H9 (cell line): ENCODE measurements around the gene TNFSF13B. TPM values are rescaled to one million over a fixed set of nuclear protein-coding genes. Genes with fewer than 3 reads are reported as not detected.

Experiments used
- DNase-seq: peaks from one replicate; pipeline ENCODE4 v3.0.0-alpha.2; 2017
- H2AFZ ChIP-seq: one replicate; pipeline ENCODE4 v1.6.1; 2013; ENCODE audit warnings: mild to moderate bottlenecking, low read length, control low read depth, moderate library complexity
- H2AK5ac ChIP-seq: 2 replicates; pipeline ENCODE4 v1.6.1; 2013; ENCODE audit warnings: low read length, control low read depth, mixed read lengths; ENCODE audit not compliant: insufficient read length
- H2BK120ac ChIP-seq: one replicate; pipeline ENCODE4 v1.6.1; 2013; ENCODE audit warnings: low read depth, mild to moderate bottlenecking, low read length, control low read depth, inconsistent platforms; ENCODE audit not compliant: poor library complexity, severe bottlenecking
- H2BK12ac ChIP-seq: 2 replicates; pipeline ENCODE4 v1.6.1; 2013; ENCODE audit warnings: low read length, control low read depth, mixed read lengths, low read depth; ENCODE audit not compliant: insufficient read length
- H2BK15ac ChIP-seq: 2 replicates; pipeline ENCODE4 v1.6.1; 2013; ENCODE audit warnings: low read depth, low read length, control low read depth
- H2BK20ac ChIP-seq: one replicate; pipeline ENCODE4 v1.6.1; 2013; ENCODE audit warnings: low read depth, mild to moderate bottlenecking, low read length, control low read depth, inconsistent platforms; ENCODE audit not compliant: poor library complexity, severe bottlenecking
- H2BK5ac ChIP-seq: 2 replicates; pipeline ENCODE4 v1.6.1; 2013; ENCODE audit warnings: low read length, control low read depth, mixed read lengths; ENCODE audit not compliant: insufficient read length
- H3K14ac ChIP-seq: 2 replicates; pipeline ENCODE4 v1.6.1; 2013; ENCODE audit warnings: low read length, control low read depth; ENCODE audit not compliant: insufficient read depth
- H3K18ac ChIP-seq: 2 replicates; pipeline ENCODE4 v1.6.1; 2013; ENCODE audit warnings: low read depth, mild to moderate bottlenecking, mixed read lengths, low read length, control low read depth; ENCODE audit not compliant: insufficient read length
- H3K23ac ChIP-seq: 2 replicates; pipeline ENCODE4 v1.6.1; 2013; ENCODE audit warnings: low read length, control low read depth, mixed read lengths, low read depth; ENCODE audit not compliant: insufficient read length
- H3K23me2 ChIP-seq: 2 replicates; pipeline ENCODE4 v1.6.1; 2013; ENCODE audit warnings: low read depth, mild to moderate bottlenecking, mixed read lengths, low read length, control low read depth; ENCODE audit not compliant: insufficient read length, poor library complexity, severe bottlenecking
- H3K27ac ChIP-seq: 2 replicates; pipeline ENCODE4 v1.5.1; 2013; ENCODE audit warnings: low read length, control low read depth, mixed read lengths, low read depth; ENCODE audit not compliant: insufficient read length
- H3K27me3 ChIP-seq: 2 replicates; pipeline ENCODE4 v1.6.1; 2013; ENCODE audit warnings: low read length, control low read depth, inconsistent platforms; ENCODE audit not compliant: insufficient read depth
- H3K4ac ChIP-seq: 2 replicates; pipeline ENCODE4 v1.6.1; 2013; ENCODE audit warnings: low read depth, mild to moderate bottlenecking, control low read depth, inconsistent platforms, low read length, moderate library complexity
- H3K4me1 ChIP-seq: 2 replicates; pipeline ENCODE4 v1.6.1; 2013; ENCODE audit warnings: low read length, control low read depth, inconsistent platforms; ENCODE audit not compliant: insufficient read depth
- H3K4me2 ChIP-seq: 2 replicates; pipeline ENCODE4 v1.6.1; 2013; ENCODE audit warnings: low read length, control low read depth, mixed read lengths; ENCODE audit not compliant: insufficient read length, insufficient read depth
- H3K56ac ChIP-seq: 2 replicates; pipeline ENCODE4 v1.6.1; 2013; ENCODE audit warnings: low read depth, mild to moderate bottlenecking, mixed read lengths, low read length, control low read depth; ENCODE audit not compliant: insufficient read length
- H3K79me1 ChIP-seq: 2 replicates; pipeline ENCODE4 v1.6.1; 2013; ENCODE audit warnings: low read depth, mild to moderate bottlenecking, moderate library complexity, low read length, control low read depth, inconsistent platforms; ENCODE audit not compliant: insufficient read depth, poor library complexity, severe bottlenecking
- H3K79me2 ChIP-seq: 2 replicates; pipeline ENCODE4 v1.6.1; 2013; ENCODE audit warnings: low read length, control low read depth, inconsistent platforms; ENCODE audit not compliant: insufficient read depth
- H3K9ac ChIP-seq: 2 replicates; pipeline ENCODE4 v1.6.1; 2013; ENCODE audit warnings: low read length, control low read depth, mixed read lengths; ENCODE audit not compliant: insufficient read length; ENCODE audit errors: extremely low read depth
- H3K9me3 ChIP-seq: one replicate; pipeline ENCODE4 v1.6.1; 2013; ENCODE audit warnings: low read depth, low read length, inconsistent platforms; ENCODE audit not compliant: control insufficient read depth
- H3T11ph ChIP-seq: one replicate; pipeline ENCODE4 v1.6.1; 2013; ENCODE audit warnings: mild to moderate bottlenecking, low read length, control low read depth, inconsistent platforms
- H4K20me1 ChIP-seq: one replicate; pipeline ENCODE4 v1.6.1; 2013; ENCODE audit not compliant: control insufficient read depth, insufficient read length, insufficient read depth
- H4K5ac ChIP-seq: 2 replicates; pipeline ENCODE4 v1.6.1; 2013; ENCODE audit warnings: low read depth, mild to moderate bottlenecking, mixed read lengths, low read length, control low read depth; ENCODE audit not compliant: insufficient read length
- H4K8ac ChIP-seq: replicated peaks from 2 replicates; pipeline ENCODE4 v1.6.1; 2013; ENCODE audit warnings: low read length, control low read depth, mixed read lengths, low read depth; ENCODE audit not compliant: insufficient read length
- H4K91ac ChIP-seq: 2 replicates; pipeline ENCODE4 v1.6.1; 2013; ENCODE audit warnings: low read depth, mild to moderate bottlenecking, moderate library complexity, mixed read lengths, low read length, control low read depth; ENCODE audit not compliant: insufficient read length
- H3K27ac Mint-ChIP-seq, 3 experiments: 2 replicates in 2 of 3; 3 replicates in 1 of 3; pipeline ENCODE4 v1.8.0; 2020 to 2021; ENCODE audit warnings: mixed read lengths in 3 of 3, mild to moderate bottlenecking in 1 of 3, moderate library complexity in 1 of 3
- H3K27me3 Mint-ChIP-seq: 2 replicates; pipeline ENCODE4 v1.8.0; 2021; ENCODE audit warnings: low read depth, mild to moderate bottlenecking, moderate library complexity, mixed read lengths
- H3K36me3 Mint-ChIP-seq, 3 experiments: 2 replicates in 2 of 3; 3 replicates in 1 of 3; pipeline ENCODE4 v1.8.0; 2020 to 2021; ENCODE audit warnings: low read depth in 3 of 3, mixed read lengths in 3 of 3; ENCODE audit not compliant: insufficient read depth in 1 of 3
- H3K4me1 Mint-ChIP-seq, 2 experiments: 2 replicates each; pipeline ENCODE4 v1.8.0; 2020; ENCODE audit warnings: mixed read lengths in 2 of 2
- H3K4me3 Mint-ChIP-seq, 2 experiments: 2 replicates in 1 of 2; 3 replicates in 1 of 2; pipeline ENCODE4 v1.8.0; 2020 to 2021; ENCODE audit warnings: mild to moderate bottlenecking in 2 of 2, mixed read lengths in 2 of 2, moderate library complexity in 1 of 2
- H3K9me3 Mint-ChIP-seq, 2 experiments: 2 replicates in 1 of 2; 3 replicates in 1 of 2; pipeline ENCODE4 v1.8.0; 2020; ENCODE audit warnings: mild to moderate bottlenecking in 2 of 2, mixed read lengths in 2 of 2, moderate library complexity in 1 of 2
- WGBS: extraction: QIAGEN DNeasy Blood & Tissue Kit; methylation state at CpG from one replicate; pipeline ENCODE4 v1.1.7; 2013; ENCODE audit warnings: missing lambda C conversion rate, low lambda C conversion rate, mixed read lengths; ENCODE audit not compliant: insufficient read length; ENCODE audit errors: extremely low coverage; 5-methylcytosine and 5-hydroxymethylcytosine counted together
- total RNA-seq: library from RNA; stranded (reverse); gene quantifications from 2 replicates; pipeline ENCODE4 v1.2.1, GENCODE V29; 2021
- TF ChIP-seq, protein P1 (sequence below): fragments of 200-600 bp; sonication (generic); conservative IDR thresholded peaks from 3 replicates; pipeline ENCODE4 v1.8.0; 2021; ENCODE audit warnings: antibody characterized with exemption, mild to moderate bottlenecking

TNFSF13B gene
- total RNA-seq, 1 experiment from 2014 or later, result 0.31 TPM

DNA sequence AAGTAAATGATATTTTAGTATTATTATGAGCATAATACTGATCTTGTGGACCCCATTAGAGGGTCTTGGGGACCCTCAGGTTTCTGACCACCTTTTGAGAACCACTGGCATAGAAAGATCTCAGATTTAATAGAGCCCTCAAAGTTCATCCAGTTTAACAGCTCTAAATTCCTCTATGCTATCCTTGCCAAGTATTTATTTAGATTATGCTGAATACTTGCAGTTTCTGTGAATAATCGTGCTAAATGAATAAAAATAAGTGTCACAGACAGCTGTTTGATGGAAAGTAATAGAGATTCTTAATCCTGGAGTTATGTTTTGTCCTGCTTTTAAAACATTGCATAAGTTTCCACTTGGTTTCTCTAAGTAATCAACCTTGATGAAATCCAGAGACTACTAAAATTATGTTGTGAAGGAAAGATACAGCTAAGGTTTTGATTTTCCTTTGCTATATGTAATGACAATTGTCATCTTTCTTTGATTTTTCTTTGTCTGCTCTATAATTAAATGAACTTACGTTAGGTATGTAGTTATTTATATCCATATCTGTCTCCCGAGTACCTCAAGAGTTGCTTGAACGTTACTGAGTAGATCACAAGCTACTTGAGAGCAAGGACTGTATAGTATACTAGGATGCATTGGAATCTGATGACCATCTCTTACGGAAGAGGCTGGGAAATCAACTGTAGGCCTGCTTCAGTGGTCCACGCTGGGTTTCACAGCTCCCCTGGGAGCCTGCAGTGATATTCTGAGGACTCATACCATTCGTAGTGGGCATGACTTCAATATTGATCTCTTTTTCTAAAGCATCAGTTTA, 45.6 kb upstream of the TNFSF13B start:
- H3K9me3 ChIP-seq, result no peaks in the 10 kb centered on the region
- no peak overlapping the region for H2BK15ac ChIP-seq
- no peaks in the 10 kb centered on the region for H4K20me1 ChIP-seq
- H3K4me1 ChIP-seq, result no peaks in the 10 kb centered on the region
- no peak overlapping the region for H2BK12ac ChIP-seq
- Mint-ChIP-seq H3K4me3 (no peak overlapping the region), H3K27me3 (no peaks in the 10 kb centered on the region), H3K27ac (no peak overlapping the region), H3K4me1 (peaks cover 11 to 14% of the 10 kb centered on the region in 2 experiments), H3K36me3 (no peaks in the 10 kb centered on the region), H3K9me3 (no peaks in the 10 kb centered on the region)
- no CpG with 5 or more reads among the region's 7 CpGs for WGBS
- no peak overlapping the region for H3K18ac ChIP-seq
- H3K27ac ChIP-seq, result no peak overlapping the region
- H3K79me2 ChIP-seq, result peaks cover 5% of the 10 kb centered on the region; the same call in 1 of the 2 replicates
- H2AK5ac ChIP-seq, result no peak overlapping the region
- H3K9ac ChIP-seq, result no peak overlapping the region
- no peak overlapping the region for H2AFZ ChIP-seq
- H3T11ph ChIP-seq, result no peak overlapping the region
- no peak overlapping the region for H4K8ac ChIP-seq
- no peak overlapping the region for H4K91ac ChIP-seq
- H3K56ac ChIP-seq, result no peak overlapping the region
- TF ChIP-seq, protein P1, sequence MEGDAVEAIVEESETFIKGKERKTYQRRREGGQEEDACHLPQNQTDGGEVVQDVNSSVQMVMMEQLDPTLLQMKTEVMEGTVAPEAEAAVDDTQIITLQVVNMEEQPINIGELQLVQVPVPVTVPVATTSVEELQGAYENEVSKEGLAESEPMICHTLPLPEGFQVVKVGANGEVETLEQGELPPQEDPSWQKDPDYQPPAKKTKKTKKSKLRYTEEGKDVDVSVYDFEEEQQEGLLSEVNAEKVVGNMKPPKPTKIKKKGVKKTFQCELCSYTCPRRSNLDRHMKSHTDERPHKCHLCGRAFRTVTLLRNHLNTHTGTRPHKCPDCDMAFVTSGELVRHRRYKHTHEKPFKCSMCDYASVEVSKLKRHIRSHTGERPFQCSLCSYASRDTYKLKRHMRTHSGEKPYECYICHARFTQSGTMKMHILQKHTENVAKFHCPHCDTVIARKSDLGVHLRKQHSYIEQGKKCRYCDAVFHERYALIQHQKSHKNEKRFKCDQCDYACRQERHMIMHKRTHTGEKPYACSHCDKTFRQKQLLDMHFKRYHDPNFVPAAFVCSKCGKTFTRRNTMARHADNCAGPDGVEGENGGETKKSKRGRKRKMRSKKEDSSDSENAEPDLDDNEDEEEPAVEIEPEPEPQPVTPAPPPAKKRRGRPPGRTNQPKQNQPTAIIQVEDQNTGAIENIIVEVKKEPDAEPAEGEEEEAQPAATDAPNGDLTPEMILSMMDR, result no peak
- H3K4me2 ChIP-seq, result no peak overlapping the region
- H3K27me3 ChIP-seq, result no peaks in the 10 kb centered on the region
- no peak overlapping the region for H3K4ac ChIP-seq
- DNase-seq, result no peak
- peaks cover 1% of the 10 kb centered on the region for H3K23me2 ChIP-seq
- no peak overlapping the region for H4K5ac ChIP-seq
- no peak overlapping the region for H2BK20ac ChIP-seq
- H2BK5ac ChIP-seq, result no peak overlapping the region
- no peak overlapping the region for H3K14ac ChIP-seq
- H3K23ac ChIP-seq, result no peak overlapping the region
- no peak overlapping the region for H2BK120ac ChIP-seq
- peaks cover 3% of the 10 kb centered on the region for H3K79me1 ChIP-seq
